ENCODE measurements around the gene UBE3A. TPM values are rescaled to one million over a fixed set of nuclear protein-coding genes. Genes with fewer than 3 reads are reported as not detected.

UBE3A gene
- total RNA-seq, 1 experiment from 2014 or later = 102 TPM

- no peak overlapping the region for H3K4me3 ChIP-seq (ENCODE audit: low read depth in 2 of 2, low read length in 2 of 2)
- H3K27me3 ChIP-seq (ENCODE audit: control insufficient read depth, insufficient read depth, low read length) = no peaks in the 10 kb centered on the region
- H3K9me3 ChIP-seq (ENCODE audit: control insufficient read depth, insufficient read depth, low read depth, low read length) = peaks cover 3% of the 10 kb centered on the region; the same call in 1 of the 2 replicates
- H3K4me1 ChIP-seq (ENCODE audit: control insufficient read depth, insufficient read depth, low read length) = no peaks in the 10 kb centered on the region
- H3K36me3 ChIP-seq (ENCODE audit: control insufficient read depth, insufficient read depth, low read length) = no peaks in the 10 kb centered on the region; the same call in 1 of the 2 replicates
- POLR2A ChIA-PET = no interaction called here
- no peak for ATAC-seq
- TF ChIP-seq CTCF (IDR thresholded peaks at IDR 0.05) = no peak
- TF ChIP-seq REST (IDR thresholded peaks at IDR 0.05; ENCODE audit: insufficient read depth in 1 of 2, low read depth in 2 of 2, low read length in 1 of 2) = no peak
- TF ChIP-seq POLR2AphosphoS5 (IDR thresholded peaks at IDR 0.05; ENCODE audit: low read depth, low read length) = no peak
- TF ChIP-seq TCF7L2 (IDR thresholded peaks at IDR 0.05; ENCODE audit: low read depth, low read length) = no peak
- TF ChIP-seq SIN3A (IDR thresholded peaks at IDR 0.05; ENCODE audit: borderline replicate concordance, insufficient read depth, low read depth, low read length) = no peak
- no TSS peak for BruUV-seq (replicated peaks)
- DNase-seq (ENCODE audit: low read depth, low spot score) = no peak
- intact Hi-C loops (cut with micrococcal nuclease; ENCODE audit: unreplicated experiment) = no loop called here
- CTCF ChIA-PET = no interaction called here
- H3K27ac ChIP-seq (ENCODE audit: low read length) = no peak overlapping the region
- in situ Hi-C loops (cut with HindIII; ENCODE audit: low pct_unique_long_range_greater_than_20kb, low sequenced_read_pairs) = no loop called here
Measured at GRCh38 chr15:25381579-25381978, 57.2 kb downstream of the UBE3A start.

- POLR2A ChIA-PET = no interaction called here
- ATAC-seq = no peak
- intact Hi-C loops (cut with micrococcal nuclease; ENCODE audit: unreplicated experiment) = no loop called here
Measured at GRCh38 chr15:25378501-25378901, 60.3 kb downstream of the UBE3A start.

More at GRCh38 chr15:25378501-25378901, 60.3 kb downstream of the UBE3A start:
- H3K4me1 ChIP-seq (ENCODE audit: control insufficient read depth, insufficient read depth, low read length) = no peaks in the 10 kb centered on the region
- no peak overlapping the region for H3K4me3 ChIP-seq (ENCODE audit: low read depth in 2 of 2, low read length in 2 of 2)
- no peaks in the 10 kb centered on the region for H3K27me3 ChIP-seq (ENCODE audit: control insufficient read depth, insufficient read depth, low read length)
- H3K9me3 ChIP-seq (ENCODE audit: control insufficient read depth, insufficient read depth, low read depth, low read length) = no peaks in the 10 kb centered on the region
- H3K36me3 ChIP-seq (ENCODE audit: control insufficient read depth, insufficient read depth, low read length) = peaks cover 7% of the 10 kb centered on the region; the same call in 1 of the 2 replicates
- in situ Hi-C loops (cut with HindIII; ENCODE audit: low pct_unique_long_range_greater_than_20kb, low sequenced_read_pairs) = no loop called here
- CTCF ChIA-PET = interaction anchor here (0.6 kb wide), 1 partner anchor 130 kb away, joined by 4 read pairs; no protein-coding TSS in a partner anchor
- no peak overlapping the region for H3K27ac ChIP-seq (ENCODE audit: low read length)
- TF ChIP-seq TCF7L2 (IDR thresholded peaks at IDR 0.05; ENCODE audit: low read depth, low read length) (no peak), CTCF (IDR thresholded peaks at IDR 0.05) (no peak), SIN3A (IDR thresholded peaks at IDR 0.05; ENCODE audit: borderline replicate concordance, insufficient read depth, low read depth, low read length) (no peak), REST (IDR thresholded peaks at IDR 0.05; ENCODE audit: insufficient read depth in 1 of 2, low read depth in 2 of 2, low read length in 1 of 2) (no peak), POLR2AphosphoS5 (IDR thresholded peaks at IDR 0.05; ENCODE audit: low read depth, low read length) (no peak)
- no peak for DNase-seq (ENCODE audit: low read depth, low spot score)
- no TSS peak for BruUV-seq (replicated peaks)

Data from Panc1 (cell line).